ENCODE measurements around the gene TAB2. TPM values are rescaled to one million over a fixed set of nuclear protein-coding genes. Genes with fewer than 3 reads are reported as not detected.

Gene TAB2
- total RNA-seq, 1 experiment from 2014 or later, result 45.8 TPM

- no peaks in the 10 kb centered on the region for H3K36me3 ChIP-seq (ENCODE audit: low read depth)
- H3K79me2 ChIP-seq (ENCODE audit: low read depth), result no peaks in the 10 kb centered on the region
- H3K27me3 ChIP-seq (ENCODE audit: insufficient read depth, low read depth), result no peaks in the 10 kb centered on the region
- no peak overlapping the region for H2AFZ ChIP-seq
- DNase-seq, result no peak
- intact Hi-C loops (cut with micrococcal nuclease; ENCODE audit: unreplicated experiment), result no loop called here
- H3K9me3 ChIP-seq (ENCODE audit: insufficient read depth, low read depth), result no peaks in the 10 kb centered on the region
- no peaks in the 10 kb centered on the region for H3F3A ChIP-seq (ENCODE audit: insufficient read depth, low read depth)
- peaks cover 12% of the 10 kb centered on the region; the same call in 1 of the 2 replicates for H3K4me1 ChIP-seq (replicated peaks; ENCODE audit: insufficient read depth)
- no peaks in the 10 kb centered on the region for H4K20me1 ChIP-seq (ENCODE audit: insufficient read depth)
- H3K4me2 ChIP-seq, result no peak overlapping the region
- no peaks in the 10 kb centered on the region for H3K9me2 ChIP-seq (ENCODE audit: insufficient read depth)
- POLR2A ChIA-PET (ENCODE audit: unreplicated experiment), result no interaction called here
- TF ChIP-seq EZH2 (IDR thresholded peaks at IDR 0.05; ENCODE audit: low read depth), result no peak
- no peak for TF ChIP-seq CTCF (conservative IDR thresholded peaks at IDR 0.05)
- CTCF ChIA-PET, result no interaction called here
- BruUV-seq (replicated peaks), result no TSS peak
- no peak overlapping the region for H3K4me3 ChIP-seq
- H3K27ac ChIP-seq, result no peak overlapping the region
Measured at GRCh38 chr6:149286905-149287304, 30.6 kb upstream of the TAB2 start.

DNA sequence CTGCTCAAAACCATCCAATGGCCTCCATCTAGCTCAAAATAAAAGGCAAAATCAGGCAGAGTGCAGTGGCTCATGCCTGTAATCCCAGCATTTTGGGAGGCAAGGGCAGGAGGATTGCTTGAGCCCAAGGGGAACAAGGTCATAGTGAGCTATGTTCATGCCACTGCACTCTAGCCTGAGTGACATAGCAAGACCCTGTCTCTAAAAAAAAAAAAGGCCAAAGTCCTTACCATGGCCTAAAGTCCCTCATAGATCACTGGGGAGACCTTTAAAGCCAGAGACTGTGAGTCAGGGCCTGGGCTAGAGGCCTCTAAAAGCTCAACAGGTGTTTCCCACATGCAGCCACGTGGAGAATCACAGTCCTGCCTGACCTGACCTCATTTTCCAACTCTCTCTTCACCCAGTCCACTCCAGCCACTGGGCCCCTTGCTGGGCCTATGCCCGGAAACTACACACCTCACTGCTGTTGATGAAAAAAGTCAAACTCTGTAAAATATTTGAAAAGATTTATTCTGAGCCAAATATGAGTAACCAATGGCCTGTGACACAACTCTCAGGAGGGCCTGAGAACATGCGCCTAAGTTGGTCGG lies 28.2 kb upstream of the TAB2 start:
- no peaks in the 10 kb centered on the region for H4K20me1 ChIP-seq (ENCODE audit: insufficient read depth)
- no peak for DNase-seq
- no peak overlapping the region for H2AFZ ChIP-seq
- no peak overlapping the region for H3K27ac ChIP-seq
- no peaks in the 10 kb centered on the region for H3K9me2 ChIP-seq (ENCODE audit: insufficient read depth)
- 0 out of 2 replicates have a peak overlapping the region, but pooled peaks have one; percentile 12 for H3K4me2 ChIP-seq
- no peaks in the 10 kb centered on the region for H3K27me3 ChIP-seq (ENCODE audit: insufficient read depth, low read depth)
- no peaks in the 10 kb centered on the region for H3K79me2 ChIP-seq (ENCODE audit: low read depth)
- no peaks in the 10 kb centered on the region for H3K9me3 ChIP-seq (ENCODE audit: insufficient read depth, low read depth)
- TF ChIP-seq EZH2 (IDR thresholded peaks at IDR 0.05; ENCODE audit: low read depth), result no peak
- no peak for TF ChIP-seq CTCF (conservative IDR thresholded peaks at IDR 0.05)
- intact Hi-C loops (cut with micrococcal nuclease; ENCODE audit: unreplicated experiment), result no loop called here
- no peaks in the 10 kb centered on the region for H3K36me3 ChIP-seq (ENCODE audit: low read depth)
- no peak overlapping the region for H3K4me3 ChIP-seq
- peaks cover 12% of the 10 kb centered on the region; the same call in 1 of the 2 replicates for H3K4me1 ChIP-seq (replicated peaks; ENCODE audit: insufficient read depth)
- BruUV-seq (replicated peaks), result no TSS peak
- CTCF ChIA-PET, result no interaction called here
- no peaks in the 10 kb centered on the region for H3F3A ChIP-seq (ENCODE audit: insufficient read depth, low read depth)
- POLR2A ChIA-PET (ENCODE audit: unreplicated experiment), result no interaction called here

GRCh38 chr6:149289966-149290365 lies 27.5 kb upstream of the TAB2 start:
- Histone ChIP-seq H3F3A (ENCODE audit: insufficient read depth, low read depth) (no peaks in the 10 kb centered on the region), H3K36me3 (ENCODE audit: low read depth) (no peaks in the 10 kb centered on the region), H3K4me1 (replicated peaks; ENCODE audit: insufficient read depth) (peaks cover 12% of the 10 kb centered on the region; the same call in 1 of the 2 replicates), H4K20me1 (ENCODE audit: insufficient read depth) (no peaks in the 10 kb centered on the region), H3K27me3 (ENCODE audit: insufficient read depth, low read depth) (no peaks in the 10 kb centered on the region), H3K79me2 (ENCODE audit: low read depth) (no peaks in the 10 kb centered on the region), H3K9me2 (ENCODE audit: insufficient read depth) (no peaks in the 10 kb centered on the region), H3K9me3 (ENCODE audit: insufficient read depth, low read depth) (no peaks in the 10 kb centered on the region), H3K4me2 (0 out of 2 replicates have a peak overlapping the region, but pooled peaks have one; percentile 12), H2AFZ (no peak overlapping the region), H3K4me3 (no peak overlapping the region), H3K27ac (no peak overlapping the region)
- ChIA-PET CTCF (no interaction called here), POLR2A (ENCODE audit: unreplicated experiment) (no interaction called here)
- no TSS peak for BruUV-seq (replicated peaks)
- DNase-seq, result peak in 1 of 2 experiments; percentile 4
- intact Hi-C loops (cut with micrococcal nuclease; ENCODE audit: unreplicated experiment), result no loop called here
- TF ChIP-seq CTCF (conservative IDR thresholded peaks at IDR 0.05), result no peak
- no peak for TF ChIP-seq EZH2 (IDR thresholded peaks at IDR 0.05; ENCODE audit: low read depth)

Data from PC-9 (cell line).